Lower lobe of right lung (tissue), 2 donors: ENCODE results near the gene TMBIM4. TPM values are rescaled to one million over a fixed set of nuclear protein-coding genes. Genes with fewer than 3 reads are reported as not detected.
A peak's percentile ranks its signal among the peaks of the same experiment; 100 is the strongest.

ENCODE experiments used
- ATAC-seq, 2 donors: fragments of 200-7000 bp; cut with Tn5 transposase; one replicate each; pipeline ENCODE4 v1.9.1; 2020 to 2022; ENCODE audit warnings: mild to moderate bottlenecking in 2 of 2, moderate library complexity in 2 of 2
- DNase-seq: peaks from one replicate; pipeline ENCODE4 v3.0.0-alpha.2; 2020
- H3K27ac ChIP-seq: fragments of 200-600 bp; one replicate; pipeline ENCODE4 v1.8.0; 2022
- H3K27me3 ChIP-seq: fragments of 200-600 bp; one replicate; pipeline ENCODE4 v1.8.0; 2022; ENCODE audit warnings: low read depth
- H3K36me3 ChIP-seq: fragments of 200-600 bp; one replicate; pipeline ENCODE4 v1.8.0; 2022; ENCODE audit warnings: mild to moderate bottlenecking
- H3K4me1 ChIP-seq: fragments of 200-600 bp; one replicate; pipeline ENCODE4 v1.8.0; 2022
- H3K4me3 ChIP-seq: fragments of 200-600 bp; one replicate; pipeline ENCODE4 v1.8.0; 2022; ENCODE audit warnings: mild to moderate bottlenecking
- H3K9me3 ChIP-seq: fragments of 200-600 bp; one replicate; pipeline ENCODE4 v1.8.0; 2022
- intact Hi-C: fragments of 100-400 bp; cut with DNase I; formaldehyde crosslinking; loops from one replicate; pipeline ENCODE4 v1.11.0; 2022
- total RNA-seq: library from RNA; stranded (reverse); fragmentation: NEBNext Ultra II Directional; extraction: Animal tissue kit (Norgen Biotek cat#: 25700); gene quantifications from one replicate; pipeline ENCODE4 v1.2.1, GENCODE V29; 2021
- TF ChIP-seq, protein P1 (sequence below): fragments of 200-600 bp; IDR thresholded peaks from one replicate; pipeline ENCODE4 v1.8.0; 2022; ENCODE audit warnings: antibody characterized with exemption, mild to moderate bottlenecking
- donor health status: DM: no; HTN: yes; CAD: no; lungs with severe emphysema.

The TMBIM4 gene
- total RNA-seq, 1 donor from 2014 or later = 174 TPM

DNA sequence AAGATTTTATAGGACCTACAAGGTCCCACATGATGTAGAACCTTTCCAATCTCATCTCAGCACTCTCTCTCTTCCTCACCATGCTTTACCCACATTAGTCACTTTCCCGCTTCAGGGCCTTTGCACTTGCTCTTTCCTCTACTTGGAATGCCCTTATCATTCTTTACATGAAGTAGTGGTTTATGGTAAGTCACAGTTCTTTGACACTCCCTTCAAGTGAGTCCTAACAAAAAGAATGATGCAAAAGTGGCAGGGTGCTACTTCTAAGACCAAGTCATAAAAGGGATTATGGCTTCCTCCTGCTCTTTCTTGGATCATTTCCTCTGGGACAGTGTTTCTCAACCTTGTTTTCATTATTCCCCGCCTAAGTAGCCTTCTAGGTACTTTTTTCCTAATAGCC lies 13.1 kb downstream of the TMBIM4 start:
- peaks cover 32% of the 10 kb centered on the region for H3K36me3 ChIP-seq
- no peak for DNase-seq
- TF ChIP-seq, protein P1, sequence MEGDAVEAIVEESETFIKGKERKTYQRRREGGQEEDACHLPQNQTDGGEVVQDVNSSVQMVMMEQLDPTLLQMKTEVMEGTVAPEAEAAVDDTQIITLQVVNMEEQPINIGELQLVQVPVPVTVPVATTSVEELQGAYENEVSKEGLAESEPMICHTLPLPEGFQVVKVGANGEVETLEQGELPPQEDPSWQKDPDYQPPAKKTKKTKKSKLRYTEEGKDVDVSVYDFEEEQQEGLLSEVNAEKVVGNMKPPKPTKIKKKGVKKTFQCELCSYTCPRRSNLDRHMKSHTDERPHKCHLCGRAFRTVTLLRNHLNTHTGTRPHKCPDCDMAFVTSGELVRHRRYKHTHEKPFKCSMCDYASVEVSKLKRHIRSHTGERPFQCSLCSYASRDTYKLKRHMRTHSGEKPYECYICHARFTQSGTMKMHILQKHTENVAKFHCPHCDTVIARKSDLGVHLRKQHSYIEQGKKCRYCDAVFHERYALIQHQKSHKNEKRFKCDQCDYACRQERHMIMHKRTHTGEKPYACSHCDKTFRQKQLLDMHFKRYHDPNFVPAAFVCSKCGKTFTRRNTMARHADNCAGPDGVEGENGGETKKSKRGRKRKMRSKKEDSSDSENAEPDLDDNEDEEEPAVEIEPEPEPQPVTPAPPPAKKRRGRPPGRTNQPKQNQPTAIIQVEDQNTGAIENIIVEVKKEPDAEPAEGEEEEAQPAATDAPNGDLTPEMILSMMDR = no peak
- no peak overlapping the region for H3K4me3 ChIP-seq
- no peak overlapping the region for H3K27ac ChIP-seq
- no peaks in the 10 kb centered on the region for H3K9me3 ChIP-seq
- ATAC-seq = no peak
- intact Hi-C loops = no loop called here
- no peaks in the 10 kb centered on the region for H3K27me3 ChIP-seq
- no peaks in the 10 kb centered on the region for H3K4me1 ChIP-seq

DNA sequence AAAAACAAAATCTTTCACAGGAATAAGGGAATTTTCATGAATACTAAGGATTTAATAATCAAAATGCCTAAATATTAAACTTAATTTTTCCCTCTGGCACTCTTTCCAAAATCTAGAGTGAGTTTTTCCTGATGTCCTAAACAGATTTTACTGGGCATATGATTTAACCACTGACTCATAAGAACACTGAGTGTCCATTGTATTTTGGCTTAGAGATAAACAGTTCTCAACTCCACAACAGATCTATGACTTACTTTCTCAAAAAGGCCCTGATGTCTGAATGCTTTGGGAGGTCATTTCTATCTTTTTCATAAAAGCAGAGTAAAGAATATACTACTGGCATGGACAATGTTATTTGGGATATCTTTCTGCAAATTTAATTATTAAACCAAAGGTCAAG lies 15.0 kb downstream of the TMBIM4 start:
- TF ChIP-seq, protein P1 = no peak
- no peak for ATAC-seq
- Histone ChIP-seq H3K4me1 (no peaks in the 10 kb centered on the region), H3K36me3 (peaks cover 29% of the 10 kb centered on the region), H3K9me3 (no peaks in the 10 kb centered on the region), H3K27ac (no peak overlapping the region), H3K4me3 (no peak overlapping the region), H3K27me3 (no peaks in the 10 kb centered on the region)
- intact Hi-C loops = no loop called here
- no peak for DNase-seq

DNA sequence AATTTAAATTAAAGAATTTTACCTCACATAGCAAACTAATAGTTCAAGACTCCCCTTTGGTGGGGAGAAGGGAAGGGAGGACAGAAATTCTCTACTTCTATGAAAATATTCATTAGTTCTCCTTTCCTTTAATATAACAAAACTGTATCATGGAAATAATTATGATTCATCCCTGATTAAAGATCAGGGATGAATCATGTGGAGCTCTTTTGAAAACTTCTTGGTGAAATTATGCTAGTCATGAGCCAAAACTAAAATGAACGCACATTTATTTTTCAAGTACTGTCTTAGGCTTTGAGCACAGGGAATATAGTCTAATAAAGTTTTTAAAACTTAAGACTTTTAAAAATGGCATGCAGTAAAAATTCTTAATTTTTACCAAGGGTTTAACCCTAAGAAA lies 17.1 kb downstream of the TMBIM4 start:
- no peaks in the 10 kb centered on the region for H3K9me3 ChIP-seq
- no peaks in the 10 kb centered on the region for H3K4me1 ChIP-seq
- H3K27ac ChIP-seq = no peak overlapping the region
- DNase-seq (no peak), ATAC-seq (no peak)
- TF ChIP-seq, protein P1 = no peak
- intact Hi-C loops = no loop called here
- H3K4me3 ChIP-seq = no peak overlapping the region
- peaks cover 29% of the 10 kb centered on the region for H3K36me3 ChIP-seq
- H3K27me3 ChIP-seq = no peaks in the 10 kb centered on the region

DNA sequence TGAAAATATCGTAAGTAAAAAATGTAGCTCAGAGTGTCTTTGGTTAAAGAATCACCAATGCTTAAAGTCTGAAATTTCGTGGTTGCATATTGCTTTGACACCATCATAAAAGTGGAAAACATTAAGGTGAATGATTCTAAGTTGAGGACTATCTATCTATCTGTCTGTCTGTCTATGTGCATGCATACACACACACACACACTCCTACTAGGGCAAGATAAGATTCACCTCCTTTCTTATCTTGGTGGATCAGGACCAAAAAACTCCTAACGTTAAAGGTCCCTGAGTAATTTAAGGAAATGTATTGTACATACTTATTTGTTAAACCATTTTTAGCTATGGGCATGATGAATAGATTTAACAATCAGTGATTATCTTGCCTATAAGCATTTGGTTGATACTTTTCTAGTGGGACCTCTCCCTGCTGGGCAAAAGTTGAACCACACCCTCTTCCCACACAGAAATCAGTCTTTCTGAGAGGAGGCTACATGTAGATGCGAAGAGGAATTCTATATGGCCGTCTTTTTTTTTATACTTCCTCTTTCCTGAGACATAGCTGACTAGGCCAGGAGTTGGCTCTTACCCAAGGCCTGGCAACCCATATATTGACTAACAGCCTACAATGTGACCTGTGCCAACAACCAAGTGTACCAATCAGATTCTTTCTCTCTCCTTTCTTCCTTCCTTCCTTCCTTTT lies 19.9 kb downstream of the TMBIM4 start:
- peaks cover 10% of the 10 kb centered on the region for H3K4me1 ChIP-seq
- intact Hi-C loops = no loop called here
- DNase-seq (peak; percentile 60), ATAC-seq (peak; percentile 61 to 83)
- no peak overlapping the region for H3K27ac ChIP-seq
- TF ChIP-seq, protein P1 = peak; percentile 32
- no peaks in the 10 kb centered on the region for H3K27me3 ChIP-seq
- no peak overlapping the region for H3K4me3 ChIP-seq
- no peaks in the 10 kb centered on the region for H3K9me3 ChIP-seq
- H3K36me3 ChIP-seq = peaks cover 43% of the 10 kb centered on the region

DNA sequence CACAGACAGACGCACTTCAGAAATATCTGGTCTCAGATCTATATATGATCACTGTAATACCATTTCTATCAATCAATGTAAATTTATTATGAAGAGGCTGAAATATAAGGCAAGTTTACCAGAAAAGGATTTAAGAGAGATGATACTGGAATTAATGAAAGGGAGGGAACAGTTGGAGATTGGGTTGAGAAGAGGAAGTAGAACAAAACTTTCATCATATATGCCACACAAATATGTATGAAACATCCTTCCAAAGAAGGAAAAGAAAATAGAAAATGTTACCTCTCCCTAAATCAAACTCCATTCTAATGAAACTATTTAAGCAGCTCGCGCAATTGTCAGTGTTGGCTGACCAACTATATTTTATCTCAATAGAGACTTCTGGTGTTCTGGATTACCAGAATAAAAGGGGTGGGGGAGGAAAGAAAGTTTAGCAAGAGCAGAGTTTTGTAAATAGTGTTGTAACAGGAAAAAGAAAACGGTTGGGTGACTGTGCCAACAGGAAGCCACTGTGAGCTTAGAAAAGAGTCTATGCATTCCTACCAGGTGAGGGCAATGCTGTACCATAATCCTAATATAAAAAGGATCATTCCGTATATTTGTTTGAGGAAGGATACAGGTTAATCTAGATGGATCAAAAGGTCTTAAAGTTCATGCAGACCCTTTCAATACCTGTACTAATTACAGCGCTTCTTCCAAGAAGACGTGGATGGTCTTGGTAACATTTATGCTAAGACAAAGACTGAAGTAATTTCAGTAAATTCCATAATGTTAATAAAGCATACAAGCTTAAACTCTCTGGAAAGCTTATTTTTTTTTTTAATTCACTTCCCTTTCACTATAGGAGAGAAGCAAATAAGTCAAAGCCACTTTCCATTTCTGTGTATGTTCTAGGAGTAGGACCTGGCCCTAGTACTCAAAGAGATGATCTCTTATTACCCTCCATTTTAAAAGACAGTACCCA lies 24.7 kb downstream of the TMBIM4 start:
- H3K4me1 ChIP-seq = peaks cover 23% of the 10 kb centered on the region
- intact Hi-C loops = no loop called here

More for the DNA sequence above, 24.7 kb downstream of the TMBIM4 start:
- Histone ChIP-seq H3K36me3 (peaks cover 56% of the 10 kb centered on the region), H3K9me3 (peaks cover 16% of the 10 kb centered on the region), H3K27me3 (no peaks in the 10 kb centered on the region), H3K4me3 (peak overlapping the region; percentile 10), H3K27ac (peak overlapping the region; percentile 48)
- DNase-seq (no peak), ATAC-seq (peak; percentile 94 to 96)
- TF ChIP-seq, protein P1 = peak; percentile 74
